ENCODE results near the gene CCDC40.
"Not testable (repeated sequence)": the region's sequence is repeated elsewhere in the genome, so short reads cannot be mapped to it uniquely, and the experiment has no call there.

Gene CCDC40

DNA sequence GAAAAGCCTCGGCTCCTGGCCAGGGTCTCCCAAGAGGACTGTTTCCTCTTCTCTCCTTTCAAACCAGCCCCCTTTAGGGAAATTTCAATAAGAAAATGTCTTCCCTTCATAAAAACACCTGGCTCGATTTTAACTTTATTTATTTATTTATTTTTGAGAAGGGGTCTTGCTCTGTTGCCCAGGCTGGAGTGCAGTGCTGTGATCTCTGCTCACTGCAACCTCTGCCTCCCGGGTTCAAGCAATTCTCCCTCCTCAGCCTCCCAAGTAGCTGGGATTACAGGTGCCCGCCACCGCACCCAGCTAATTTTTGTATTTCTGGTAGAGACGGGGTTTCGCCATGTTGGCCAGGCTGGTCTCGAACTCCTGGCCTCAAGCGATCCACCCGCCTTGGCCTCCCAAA lies 10.3 kb downstream of the CCDC40 start:
- not testable (repeated sequence) for DNase-seq

DNA sequence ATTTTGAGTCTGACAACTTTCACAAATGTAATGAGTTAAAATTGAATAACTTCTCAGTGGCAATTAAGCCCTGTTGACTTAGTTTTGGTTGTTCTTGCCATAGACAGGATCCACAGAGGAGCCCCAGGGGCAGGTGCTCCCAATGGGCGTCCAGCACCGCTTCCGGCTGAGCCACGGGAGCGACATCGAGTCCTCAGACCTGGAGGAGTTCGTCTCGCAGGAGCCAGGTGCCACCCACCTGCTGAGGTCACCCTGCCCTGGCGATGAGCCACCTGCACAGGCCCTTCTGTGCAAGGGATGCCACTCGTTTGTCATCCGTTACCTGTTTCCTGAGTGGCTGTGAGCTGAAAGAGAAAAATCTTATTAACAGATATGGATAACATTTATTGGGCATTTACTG lies 10.7 kb downstream of the CCDC40 start:
- DNase-seq: no peak

DNA sequence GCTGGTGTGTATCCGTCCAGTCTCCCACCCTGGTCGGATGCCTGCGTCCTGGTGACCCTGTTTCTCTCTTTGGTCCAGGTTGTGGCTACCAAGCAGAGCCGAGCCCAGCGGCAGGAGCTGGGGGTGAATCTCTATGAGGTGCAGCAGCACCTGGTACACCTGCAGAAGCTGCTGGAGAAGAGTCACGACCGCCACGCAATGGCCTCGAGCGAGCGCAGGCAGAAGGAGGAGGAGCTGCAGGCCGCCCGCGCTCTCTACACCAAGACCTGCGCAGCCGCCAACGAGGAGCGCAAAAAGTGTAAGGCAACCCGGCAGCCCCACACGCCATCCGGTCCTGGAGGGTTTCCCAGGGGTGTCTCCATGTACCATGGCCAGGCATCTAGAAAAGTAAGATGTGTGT lies 13.5 kb downstream of the CCDC40 start:
- no peak for DNase-seq

DNA sequence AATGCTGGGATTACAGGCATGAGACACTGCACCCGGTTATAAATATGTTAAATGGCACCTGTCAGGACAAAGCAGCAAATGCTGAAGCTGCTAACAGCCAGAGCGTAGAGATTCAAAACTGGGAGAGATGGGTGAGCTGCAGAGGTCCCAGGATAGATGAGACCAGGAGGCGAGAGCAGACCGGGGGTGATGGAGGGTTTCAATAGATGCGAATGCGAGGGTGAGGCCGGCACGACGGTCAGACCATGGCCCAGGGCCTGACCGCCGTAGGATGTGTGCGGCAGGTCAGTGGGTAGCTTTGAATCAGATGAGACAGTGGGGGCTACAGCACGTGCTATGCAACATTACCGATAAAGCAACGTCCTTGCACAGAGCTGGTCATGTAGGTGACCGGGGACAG lies 14.3 kb downstream of the CCDC40 start:
- no peak for DNase-seq

DNA sequence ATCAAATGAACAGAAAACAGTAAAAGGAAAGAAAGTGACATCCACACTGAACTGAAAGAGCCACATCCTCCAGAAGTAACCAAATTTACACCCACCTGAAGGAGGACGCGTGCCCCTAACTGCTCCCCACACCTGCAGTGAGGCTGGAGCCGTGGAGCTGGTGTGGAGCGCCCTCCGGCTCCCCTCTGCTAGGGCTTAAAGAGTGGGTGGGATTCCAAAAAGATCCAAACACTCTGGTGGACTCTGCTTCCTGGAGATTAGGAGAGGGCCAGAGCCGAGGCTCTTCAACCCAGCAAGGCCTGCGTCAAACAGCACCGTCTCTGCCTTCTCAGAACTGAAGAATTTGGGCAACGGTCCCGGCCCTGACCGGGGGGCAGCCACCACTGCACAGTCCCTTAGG lies 15.2 kb downstream of the CCDC40 start:
- no peak for DNase-seq

DNA sequence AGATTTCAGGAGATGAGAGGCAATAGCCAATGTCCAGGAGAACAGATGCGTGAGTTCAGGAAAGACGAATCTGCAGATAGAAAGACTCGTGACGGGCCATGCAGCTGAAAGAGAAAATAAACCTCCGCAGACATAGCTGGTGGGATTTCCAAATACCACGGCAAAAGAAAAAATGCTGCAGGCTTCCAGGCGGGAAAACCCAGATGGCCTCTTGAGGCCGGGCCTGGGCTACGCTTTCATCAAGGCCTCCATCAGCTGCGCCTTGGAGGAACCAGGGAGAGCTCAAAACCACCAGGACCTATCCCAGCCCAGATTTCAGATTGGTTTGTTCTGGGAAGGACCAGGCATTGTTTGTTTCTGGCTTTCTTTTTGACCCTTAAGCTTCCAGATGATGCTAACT lies 16.7 kb downstream of the CCDC40 start:
- no peak for DNase-seq

DNA sequence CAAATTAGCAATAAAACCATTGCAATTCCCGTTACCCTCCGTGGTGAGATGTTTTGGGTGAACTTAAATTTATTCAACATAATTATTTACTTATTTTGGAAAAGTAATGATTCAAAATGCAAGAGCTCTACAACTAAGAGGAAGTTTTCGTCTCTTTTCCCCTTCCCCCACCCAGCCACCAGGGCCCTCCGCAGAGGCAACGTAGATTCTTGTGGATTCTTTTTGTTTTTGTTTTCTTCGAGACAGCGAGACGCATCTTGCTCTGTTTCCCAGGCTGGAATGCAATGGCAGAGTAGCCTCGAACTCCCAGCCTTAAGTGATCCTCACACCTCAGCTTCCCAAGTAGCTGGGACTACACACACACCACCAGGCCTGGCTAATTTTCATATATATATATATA lies 19.2 kb downstream of the CCDC40 start:
- DNase-seq: no peak

DNA sequence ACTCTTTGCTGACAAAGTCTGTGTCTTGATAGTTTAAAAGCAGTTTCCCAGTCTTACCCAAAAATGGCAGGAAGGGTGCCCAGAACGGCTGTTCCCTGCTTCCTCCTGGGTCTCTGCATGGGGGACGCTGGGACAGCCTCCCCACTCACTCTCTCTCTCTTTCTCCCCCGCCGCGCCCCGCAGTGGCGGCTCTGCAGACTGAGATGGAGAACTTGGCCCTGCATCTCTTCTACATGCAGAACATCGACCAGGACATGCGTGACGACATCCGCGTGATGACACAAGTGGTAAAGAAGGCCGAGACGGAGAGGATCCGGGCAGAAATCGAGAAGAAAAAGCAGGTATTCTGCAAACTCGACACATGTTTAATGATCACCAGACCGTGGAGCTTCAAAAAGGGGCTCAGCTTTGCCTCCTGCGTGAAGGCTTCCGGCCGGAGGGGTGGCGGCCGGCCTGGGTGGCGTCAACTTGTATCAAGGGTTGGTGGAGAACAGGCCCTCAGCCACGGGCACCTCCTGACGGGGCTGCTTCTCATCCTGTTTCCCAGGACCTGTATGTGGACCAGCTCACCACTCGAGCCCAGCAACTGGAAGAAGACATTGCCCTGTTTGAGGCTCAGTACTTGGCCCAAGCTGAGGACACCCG lies 22.0 kb downstream of the CCDC40 start:
- no peak for DNase-seq

DNA sequence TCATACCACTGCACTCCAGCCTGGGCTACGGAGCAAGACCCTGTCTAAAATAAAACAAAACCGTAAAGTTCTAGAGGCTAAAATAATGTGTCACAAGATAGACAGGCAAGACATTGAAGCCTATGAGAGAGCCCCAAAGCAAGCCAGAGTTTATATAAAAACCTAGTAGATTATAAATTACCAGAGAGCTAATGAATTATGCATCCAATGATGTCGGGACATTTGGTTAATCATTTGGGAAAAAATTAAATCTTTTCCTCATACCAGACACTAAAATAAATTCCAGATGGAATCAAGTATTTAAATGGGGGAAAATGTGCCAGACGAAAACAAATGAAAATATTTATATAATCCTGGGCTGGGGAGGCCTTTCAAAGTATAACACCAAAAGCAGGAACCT lies 24.2 kb downstream of the CCDC40 start:
- no peak for DNase-seq

DNA sequence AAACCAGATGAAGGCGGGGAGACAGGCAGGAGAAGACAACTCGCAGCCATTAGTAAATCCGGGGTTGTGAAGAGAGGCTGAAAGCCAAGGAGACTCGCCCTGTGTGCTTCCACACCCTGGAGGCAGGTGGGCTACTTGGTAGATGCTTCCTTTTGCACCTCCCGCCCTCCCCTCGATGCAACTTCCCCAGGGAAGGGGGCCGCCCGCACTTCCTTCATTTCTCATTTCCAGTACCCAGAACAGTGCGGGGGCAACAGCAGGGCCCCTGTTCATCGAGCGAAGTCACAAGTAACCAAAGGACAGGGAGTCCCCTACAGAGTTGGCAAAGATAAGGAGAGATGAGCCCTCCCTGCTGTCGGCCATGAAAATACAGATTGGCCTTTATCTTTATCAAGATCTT lies 25.0 kb downstream of the CCDC40 start:
- no peak for DNase-seq

DNA sequence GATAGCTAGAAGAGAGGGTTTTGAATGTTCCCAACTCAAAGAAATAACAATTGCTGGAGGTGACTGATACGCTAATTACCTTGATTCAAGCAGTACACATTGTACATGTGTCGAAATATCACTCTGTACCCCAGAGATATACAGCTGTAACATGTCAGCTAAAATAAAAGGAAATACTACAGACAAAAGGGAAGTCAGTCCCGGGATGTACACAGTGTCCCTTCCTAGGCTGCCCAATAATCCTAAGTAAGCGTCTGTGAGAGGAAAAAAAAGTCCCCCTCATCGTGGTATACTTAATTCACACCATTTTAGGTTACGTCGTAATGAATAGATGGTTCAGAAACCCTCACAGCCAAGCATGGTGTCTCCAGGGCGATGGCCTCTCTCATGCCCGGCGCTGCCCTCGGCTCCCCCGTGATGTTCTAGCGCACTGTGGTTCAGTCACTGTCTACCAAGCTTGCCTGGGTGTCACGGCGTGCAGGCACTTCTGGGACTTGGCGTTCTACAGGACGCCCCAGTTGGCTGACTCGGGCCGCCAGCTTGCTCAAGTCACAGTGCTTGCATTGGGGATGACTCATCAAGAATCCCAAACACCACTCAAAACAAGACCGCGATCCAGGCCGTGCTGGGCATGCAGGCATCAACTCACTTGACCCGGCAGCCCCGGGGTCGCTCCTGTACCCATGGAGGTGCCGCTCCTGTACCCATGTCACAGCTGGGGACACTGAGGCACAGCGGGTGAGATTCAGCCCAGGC lies 27.6 kb downstream of the CCDC40 start:
- DNase-seq: peak; percentile 30

DNA sequence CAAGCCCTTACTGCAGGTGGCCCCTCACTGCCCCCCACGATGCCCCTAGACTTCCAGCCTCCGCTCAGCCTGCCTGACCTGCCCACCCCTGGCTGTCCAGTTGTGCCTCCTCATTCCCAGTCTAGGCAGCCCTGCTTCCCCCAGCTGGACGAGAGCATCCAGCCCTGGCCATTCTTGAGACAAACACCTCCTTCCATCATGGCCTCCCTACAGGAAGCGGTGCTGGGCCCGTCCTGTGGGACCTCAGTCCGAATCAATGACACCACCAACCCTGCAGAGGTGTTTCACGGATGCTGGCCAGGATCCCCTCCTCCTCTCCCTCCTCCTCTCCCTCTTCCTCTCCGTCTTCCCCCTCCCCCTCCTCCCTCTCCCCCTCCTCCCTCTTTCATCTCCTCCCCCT lies 28.3 kb downstream of the CCDC40 start:
- no peak for DNase-seq

DNA sequence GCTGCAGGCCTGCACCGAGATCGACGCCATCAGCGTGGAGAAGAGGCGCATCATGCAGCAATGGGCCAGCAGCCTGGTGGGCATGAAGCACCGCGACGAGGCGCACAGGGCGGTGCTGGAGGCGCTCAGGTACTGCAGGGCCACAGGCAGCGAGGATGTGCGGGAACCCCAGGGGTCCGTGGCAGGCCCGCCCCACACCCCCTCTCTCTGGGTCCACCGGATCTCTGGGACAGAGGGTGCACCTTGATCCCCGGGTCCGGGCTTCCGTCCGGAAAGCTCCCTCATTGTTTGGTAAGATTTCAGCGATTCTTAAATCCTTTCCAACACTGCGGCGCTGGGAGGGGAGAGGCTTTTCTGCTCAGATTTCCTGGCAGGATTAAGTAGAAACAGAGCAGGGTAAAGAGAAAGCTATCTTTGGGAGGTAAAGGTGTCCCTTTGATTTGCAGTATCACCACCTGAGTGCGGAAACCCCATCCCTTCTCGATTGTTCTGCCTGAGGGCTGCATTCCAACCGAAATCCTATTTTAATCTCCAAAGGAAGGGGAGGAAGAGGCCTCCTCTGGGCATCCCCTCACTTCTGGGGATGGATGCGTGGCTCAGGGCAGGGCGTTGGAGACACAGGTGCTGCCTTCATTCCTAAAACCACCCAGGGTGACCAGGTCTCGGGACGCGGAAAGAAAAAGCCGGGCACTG lies 29.2 kb downstream of the CCDC40 start:
- no peak for DNase-seq

DNA sequence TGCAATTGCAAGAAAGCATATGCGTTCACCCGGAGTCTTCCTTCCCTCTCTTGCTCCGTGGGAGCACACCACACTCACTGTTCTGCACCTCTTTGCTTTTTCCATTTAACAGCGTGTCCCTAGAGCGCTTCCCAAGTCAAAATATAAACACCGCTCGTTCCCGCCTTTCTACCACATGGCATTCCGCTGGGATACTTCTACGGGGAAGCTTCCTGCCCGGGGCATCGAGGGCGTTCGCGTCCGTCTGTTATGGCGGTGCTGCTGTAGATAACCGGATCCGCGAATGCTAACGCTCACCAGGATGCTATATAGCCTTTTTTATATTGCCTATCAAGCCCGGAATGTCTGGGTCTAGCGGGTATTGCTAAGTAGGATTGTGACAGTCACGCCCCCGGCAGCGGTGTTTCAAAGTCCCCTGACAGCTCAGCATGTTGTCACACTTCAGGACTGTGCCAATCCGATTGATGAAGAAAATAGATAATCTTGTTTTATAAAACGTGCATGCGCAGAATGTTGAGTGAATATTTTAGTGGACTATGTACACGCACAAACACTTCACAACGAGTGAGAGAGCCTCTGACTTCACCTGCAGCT lies 31.0 kb downstream of the CCDC40 start:
- DNase-seq: no peak

DNA sequence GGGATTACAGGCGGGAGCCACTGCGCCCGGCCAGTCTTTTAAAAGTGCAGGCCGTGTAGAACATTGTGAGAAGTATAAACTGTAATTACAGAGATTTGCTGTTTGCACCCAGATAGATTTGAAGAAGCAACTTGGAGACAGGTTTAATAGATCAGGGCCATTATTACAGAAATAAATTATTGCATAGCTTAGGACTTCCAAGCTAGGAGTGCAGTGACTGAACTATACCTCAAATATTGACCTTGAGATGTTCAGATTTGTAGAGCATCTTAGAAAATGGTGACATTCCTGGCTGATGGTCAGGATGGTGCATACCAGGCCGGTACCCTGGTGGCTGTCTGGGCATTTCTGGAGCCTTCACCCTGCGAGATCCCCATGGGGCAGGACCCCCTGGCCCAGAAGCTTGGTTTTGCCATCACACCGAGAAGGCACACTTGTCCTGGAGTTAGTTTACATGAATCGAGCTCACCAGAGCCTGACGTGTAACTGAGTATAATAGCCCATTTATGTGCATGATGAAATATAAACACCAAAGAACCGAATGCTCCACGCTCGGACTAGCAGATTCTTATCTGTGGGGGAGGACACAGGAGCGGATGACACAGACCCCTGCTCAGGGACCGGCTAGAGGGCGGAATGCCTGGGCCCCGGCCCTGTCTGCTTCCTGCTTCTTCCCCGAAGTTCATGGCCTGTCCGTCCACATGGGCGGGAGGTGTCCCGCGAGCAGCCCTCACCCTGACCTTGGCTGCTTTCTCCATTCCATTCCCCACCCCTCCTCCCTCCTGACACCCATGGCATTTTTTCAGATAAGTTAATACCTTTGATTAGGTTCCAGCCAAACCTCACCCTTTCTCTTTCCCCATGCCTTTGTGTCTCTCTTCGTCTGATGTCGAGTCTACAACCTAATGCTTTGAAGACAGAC lies 32.1 kb downstream of the CCDC40 start:
- no peak for DNase-seq

DNA sequence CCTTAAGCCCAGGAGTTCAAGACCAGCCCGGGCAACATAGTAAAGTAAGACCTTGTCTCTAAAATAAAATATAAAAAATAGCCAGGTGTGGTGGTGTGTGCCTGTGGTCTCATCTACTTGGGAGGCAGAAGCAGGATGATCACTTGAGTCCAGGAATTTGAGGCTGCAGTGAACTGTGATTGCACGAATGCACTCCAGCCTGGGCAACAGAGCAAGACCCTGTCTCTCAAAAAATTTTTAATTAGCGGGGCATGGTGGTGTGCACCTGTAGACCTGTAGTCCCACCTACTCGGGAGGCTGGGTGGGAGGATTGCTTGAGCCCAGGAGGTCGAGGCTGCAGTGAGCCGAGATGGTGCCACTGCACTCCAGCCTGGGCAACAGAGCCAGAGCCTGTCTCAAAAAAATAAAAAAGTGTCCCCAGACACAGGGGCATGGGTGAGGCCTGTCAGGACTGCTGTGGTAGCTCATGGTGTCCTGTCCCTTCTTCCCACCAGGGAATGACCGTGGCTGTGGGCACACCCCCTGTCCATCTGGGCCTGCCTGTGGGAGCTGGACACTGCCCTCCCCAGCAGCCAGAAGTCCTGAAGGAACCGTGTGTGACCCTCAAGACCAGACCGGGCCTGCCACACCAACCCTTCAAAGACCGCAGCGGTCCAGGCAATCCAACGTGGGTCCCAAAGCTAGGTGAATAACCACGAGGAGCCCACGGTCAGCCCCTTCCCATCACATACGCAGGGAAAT lies 34.1 kb downstream of the CCDC40 start:
- DNase-seq: no peak

DNA sequence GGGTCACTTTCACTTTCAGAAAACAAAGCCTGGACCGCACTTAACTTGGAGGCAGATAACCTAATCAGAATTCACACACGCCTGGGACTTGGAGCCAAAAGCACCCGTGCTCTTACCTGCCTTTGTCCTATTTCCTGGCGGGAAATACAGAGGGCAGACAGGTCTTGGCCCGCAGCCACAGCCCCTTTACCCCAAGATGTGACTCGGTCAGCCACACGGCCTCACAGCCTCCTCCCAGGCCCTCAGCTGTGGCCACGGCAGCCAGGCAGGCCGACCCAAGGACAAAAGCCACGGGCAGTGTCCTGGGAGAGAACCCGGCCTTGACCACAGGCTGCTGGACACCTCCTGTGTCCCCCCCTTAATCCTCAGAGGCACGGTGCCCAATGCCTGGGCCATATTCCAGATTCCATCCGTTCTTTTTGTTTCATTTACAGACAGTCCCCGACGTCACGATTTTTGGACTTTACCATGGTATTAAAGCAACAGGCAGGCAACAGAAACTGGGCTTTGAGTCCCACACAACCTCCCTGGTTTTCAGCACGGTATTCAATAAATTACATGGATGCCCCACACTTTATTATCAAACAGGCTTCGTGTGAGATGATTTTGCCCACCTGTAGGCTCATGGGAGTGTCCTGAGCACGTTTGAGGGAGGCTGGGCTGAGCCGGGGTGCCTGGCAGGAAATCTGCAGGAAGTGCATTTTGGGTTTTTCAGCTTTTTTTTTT lies 34.8 kb downstream of the CCDC40 start:
- DNase-seq: no peak

DNA sequence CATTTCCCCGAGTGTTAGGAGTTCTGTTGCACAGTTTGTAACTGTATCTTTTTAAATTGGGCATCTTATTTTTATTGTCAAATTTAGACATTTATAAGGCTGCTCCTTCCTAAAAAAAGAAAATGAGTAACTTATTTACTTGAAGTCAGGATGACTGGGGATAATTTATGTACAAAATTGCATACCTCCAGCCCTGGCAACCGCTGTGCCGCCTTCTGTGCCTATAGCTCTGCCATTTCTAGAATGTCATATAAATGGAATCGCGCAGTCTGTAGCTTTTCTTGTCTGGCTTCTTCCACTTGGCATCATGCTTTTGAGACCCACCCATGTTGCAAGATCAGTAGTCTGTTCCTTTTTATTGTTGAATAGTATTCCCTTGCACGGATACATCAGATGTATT lies 36.0 kb downstream of the CCDC40 start:
- no peak for DNase-seq

DNA sequence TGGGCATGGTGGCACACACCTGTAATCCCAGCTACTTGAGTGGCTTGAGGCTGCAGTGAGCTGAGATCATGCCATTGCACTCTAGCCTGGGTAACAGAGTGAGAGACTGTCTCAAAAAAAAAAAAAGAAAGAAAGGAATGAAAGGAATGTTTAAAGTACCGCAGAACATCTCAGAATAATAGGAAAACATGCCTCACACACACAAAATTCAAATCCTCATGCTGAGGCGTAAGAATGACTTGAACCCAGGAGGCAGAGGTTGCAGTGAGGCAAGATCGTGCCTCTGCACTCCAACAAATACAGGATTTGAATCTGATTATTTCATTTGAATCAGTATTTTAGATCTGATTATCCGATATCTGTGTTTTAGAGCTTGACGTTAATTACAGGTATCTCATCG lies 43.6 kb downstream of the CCDC40 start:
- peak; percentile 34 for DNase-seq

DNA sequence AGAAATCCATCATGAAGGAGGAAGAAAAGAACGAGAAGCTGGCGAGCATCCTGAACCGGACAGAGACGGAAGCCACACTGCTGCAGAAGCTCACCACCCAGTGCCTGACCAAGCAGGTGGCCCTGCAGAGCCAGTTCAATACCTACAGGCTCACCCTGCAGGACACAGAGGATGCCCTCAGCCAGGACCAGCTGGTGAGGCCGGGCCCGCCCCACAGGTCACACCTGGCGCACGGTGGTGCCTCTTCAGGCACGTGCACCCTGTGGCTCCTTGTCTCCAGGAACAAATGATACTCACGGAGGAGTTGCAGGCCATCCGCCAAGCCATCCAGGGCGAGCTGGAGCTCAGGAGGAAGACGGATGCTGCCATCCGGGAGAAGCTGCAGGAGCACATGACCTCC lies 45.2 kb downstream of the CCDC40 start:
- DNase-seq: no peak
